ENCODE measurements around the gene CDK10.
"Not testable (repeated sequence)": the region's sequence is repeated elsewhere in the genome, so short reads cannot be mapped to it uniquely, and the experiment has no call there.

Gene CDK10

GRCh38 chr16:89688395-89688794 is 1.9 kb downstream of the CDK10 start:
- no peak overlapping the region for H3K4me3 ChIP-seq (ENCODE audit: low read depth, low read length)
- no peak for TF ChIP-seq CTCF (IDR thresholded peaks at IDR 0.05)
- no peaks in the 10 kb centered on the region for H3K36me3 ChIP-seq (ENCODE audit: control insufficient read depth, insufficient read depth, low read length)
- H3K9ac ChIP-seq: no peak overlapping the region
- H3K79me2 ChIP-seq: peaks cover 20% of the 10 kb centered on the region
- peaks cover 5% of the 10 kb centered on the region for H3K4me1 ChIP-seq
- H3K4me2 ChIP-seq (ENCODE audit: low read length): no peak overlapping the region
- H3K27me3 ChIP-seq (ENCODE audit: control insufficient read depth, insufficient read depth, low read length): no peaks in the 10 kb centered on the region
- H2AFZ ChIP-seq: no peak overlapping the region
- H3K27ac ChIP-seq: no peak overlapping the region
- H3K9me3 ChIP-seq (ENCODE audit: control insufficient read depth, low read length): no peaks in the 10 kb centered on the region

GRCh38 chr16:89689142-89689541 is 2.7 kb downstream of the CDK10 start:
- Histone ChIP-seq H3K27me3 (ENCODE audit: control insufficient read depth, insufficient read depth, low read length) (no peaks in the 10 kb centered on the region), H3K9ac (no peak overlapping the region), H3K4me3 (ENCODE audit: low read depth, low read length) (no peak overlapping the region), H3K4me1 (peaks cover 5% of the 10 kb centered on the region), H3K79me2 (peaks cover 20% of the 10 kb centered on the region), H3K4me2 (ENCODE audit: low read length) (no peak overlapping the region), H3K27ac (no peak overlapping the region), H2AFZ (no peak overlapping the region), H3K36me3 (ENCODE audit: control insufficient read depth, insufficient read depth, low read length) (no peaks in the 10 kb centered on the region), H3K9me3 (ENCODE audit: control insufficient read depth, low read length) (no peaks in the 10 kb centered on the region)
- TF ChIP-seq CTCF (IDR thresholded peaks at IDR 0.05): no peak

DNA sequence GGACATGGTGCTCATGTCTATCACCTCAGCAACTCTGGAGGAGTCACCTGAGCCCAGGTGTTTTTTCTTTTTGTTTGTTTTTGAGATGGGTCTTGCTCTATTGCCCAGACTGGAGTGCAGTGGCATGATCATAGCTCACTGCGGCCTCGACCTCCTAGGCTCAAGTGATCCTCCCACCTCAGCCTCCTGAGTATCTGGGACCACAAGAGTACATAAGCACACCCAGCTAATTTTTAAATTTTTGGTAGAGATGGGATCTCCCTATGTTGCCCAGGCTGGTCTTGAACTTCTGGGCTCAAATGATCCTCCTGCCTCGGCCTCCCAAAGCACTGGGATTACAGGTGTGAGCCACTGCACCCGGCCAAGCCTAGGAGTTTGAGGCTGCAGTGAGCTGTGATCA is 3.1 kb downstream of the CDK10 start:
- H3K27ac ChIP-seq; H3K9me3 ChIP-seq (ENCODE audit: control insufficient read depth, low read length); H3K27me3 ChIP-seq (ENCODE audit: control insufficient read depth, insufficient read depth, low read length); H3K4me3 ChIP-seq (ENCODE audit: low read depth, low read length); H3K36me3 ChIP-seq (ENCODE audit: control insufficient read depth, insufficient read depth, low read length); H3K9ac ChIP-seq; H3K4me1 ChIP-seq; H3K4me2 ChIP-seq (ENCODE audit: low read length); H2AFZ ChIP-seq: not testable (repeated sequence)
- peaks cover 20% of the 10 kb centered on the region for H3K79me2 ChIP-seq

DNA sequence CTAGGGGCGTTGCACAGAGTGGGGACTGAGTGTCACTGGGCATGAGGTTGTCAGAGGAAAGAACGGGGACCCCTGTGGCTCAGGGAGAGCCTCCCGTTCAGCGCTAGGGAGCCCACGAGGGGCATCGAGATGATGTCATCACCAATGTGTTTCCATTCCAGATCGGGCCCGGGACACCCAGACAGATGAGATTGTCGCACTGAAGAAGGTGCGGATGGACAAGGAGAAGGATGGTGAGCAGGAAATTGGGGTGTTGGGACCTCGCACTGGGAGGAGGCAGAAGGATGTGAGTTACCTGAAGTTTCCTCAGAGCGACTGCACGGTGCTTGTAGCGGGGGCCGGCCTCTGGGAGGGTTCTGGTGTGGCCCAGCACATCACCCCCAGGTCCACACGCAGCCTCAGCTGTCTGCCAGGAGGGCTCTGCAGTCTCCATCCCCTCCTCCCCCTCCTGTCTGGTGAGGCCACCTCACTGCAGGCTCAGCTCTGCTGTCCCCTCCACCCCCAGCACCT is 4.0 kb downstream of the CDK10 start:
- Histone ChIP-seq H3K4me2 (ENCODE audit: low read length) (no peak overlapping the region), H3K79me2 (peaks cover 20% of the 10 kb centered on the region), H3K27me3 (ENCODE audit: control insufficient read depth, insufficient read depth, low read length) (no peaks in the 10 kb centered on the region), H3K36me3 (ENCODE audit: control insufficient read depth, insufficient read depth, low read length) (no peaks in the 10 kb centered on the region), H3K27ac (no peak overlapping the region), H3K4me1 (peaks cover 5% of the 10 kb centered on the region), H3K4me3 (ENCODE audit: low read depth, low read length) (no peak overlapping the region), H2AFZ (no peak overlapping the region), H3K9ac (no peak overlapping the region), H3K9me3 (ENCODE audit: control insufficient read depth, low read length) (no peaks in the 10 kb centered on the region)
- no peak for TF ChIP-seq CTCF (IDR thresholded peaks at IDR 0.05)

- Histone ChIP-seq H3K4me2 (ENCODE audit: low read length) (no peak overlapping the region), H3K36me3 (ENCODE audit: control insufficient read depth, insufficient read depth, low read length) (no peaks in the 10 kb centered on the region), H3K4me1 (peaks cover 5% of the 10 kb centered on the region), H3K9ac (no peak overlapping the region), H3K27me3 (ENCODE audit: control insufficient read depth, insufficient read depth, low read length) (no peaks in the 10 kb centered on the region), H2AFZ (no peak overlapping the region), H3K79me2 (peaks cover 20% of the 10 kb centered on the region), H3K27ac (no peak overlapping the region), H3K9me3 (ENCODE audit: control insufficient read depth, low read length) (no peaks in the 10 kb centered on the region), H3K4me3 (ENCODE audit: low read depth, low read length) (no peak overlapping the region)
- no peak for TF ChIP-seq CTCF (IDR thresholded peaks at IDR 0.05)
Observed at GRCh38 chr16:89691231-89691985, 4.9 kb downstream of the CDK10 start.

Measured in parathyroid adenoma (tissue), 2 donors.